H54 (cell line): Measurements from ENCODE around the gene ORC2.
"Not testable (repeated sequence)": the region's sequence is repeated elsewhere in the genome, so short reads cannot be mapped to it uniquely, and the experiment has no call there.

Source experiments
- DNase-seq: peaks from one replicate; pipeline ENCODE4 v3.0.0; 2011; ENCODE audit warnings: low spot score, mixed read lengths; ENCODE audit not compliant: insufficient read length
- FAIRE-seq: peaks from 3 replicates; lab custom pipeline; 2011; peaks lifted over from hg19 to GRCh38; lab: Jason Lieb, UNC
- POLR2A ChIP-seq: IDR thresholded peaks from 2 replicates; pipeline ENCODE4 v1.6.1; 2011; ENCODE audit warnings: low read depth, mild to moderate bottlenecking, low read length

The ORC2 gene

GRCh38 chr2:200963124-200963917 is at the start of gene ORC2:
Gene ORC2 (minus strand): TSS chr2:200963660. CDS start chr2:200958123, 5,537 bp downstream.
- peak; percentile 87 for FAIRE-seq
- no peak for TF ChIP-seq POLR2A

GRCh38 chr2:201008296-201008829 is 44.9 kb upstream of the ORC2 start:
- no peak for DNase-seq
- no peak for TF ChIP-seq POLR2A
- FAIRE-seq = no peak

More at GRCh38 chr2:200963124-200963917, at the start of gene ORC2:
- peak; percentile 72 for DNase-seq

DNA sequence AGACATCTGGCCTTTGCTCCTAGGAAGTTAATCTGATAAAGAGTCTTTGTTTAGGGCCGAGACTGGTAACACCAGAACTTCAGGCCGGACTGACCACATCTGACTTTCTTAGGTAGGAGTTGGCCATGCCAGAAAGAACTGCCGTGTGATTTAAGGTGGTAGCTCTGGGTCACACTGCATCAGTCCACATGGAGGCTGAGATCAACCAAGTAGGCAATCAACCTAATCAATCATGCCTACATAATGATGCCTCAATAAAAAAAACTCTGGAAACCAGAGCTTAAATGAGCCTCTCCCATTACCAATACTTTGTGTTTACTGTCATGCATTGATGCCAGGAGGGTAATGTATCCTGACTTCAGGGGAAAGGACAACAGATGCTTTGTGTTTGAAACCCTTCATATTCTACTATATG is 44.1 kb upstream of the ORC2 start:
- FAIRE-seq = no peak
- DNase-seq = no peak

GRCh38 chr2:201006704-201007103 is 43.2 kb upstream of the ORC2 start:
- FAIRE-seq = no peak
- TF ChIP-seq POLR2A = no peak

More for the DNA sequence above, 44.1 kb upstream of the ORC2 start:
- no peak for TF ChIP-seq POLR2A

DNA sequence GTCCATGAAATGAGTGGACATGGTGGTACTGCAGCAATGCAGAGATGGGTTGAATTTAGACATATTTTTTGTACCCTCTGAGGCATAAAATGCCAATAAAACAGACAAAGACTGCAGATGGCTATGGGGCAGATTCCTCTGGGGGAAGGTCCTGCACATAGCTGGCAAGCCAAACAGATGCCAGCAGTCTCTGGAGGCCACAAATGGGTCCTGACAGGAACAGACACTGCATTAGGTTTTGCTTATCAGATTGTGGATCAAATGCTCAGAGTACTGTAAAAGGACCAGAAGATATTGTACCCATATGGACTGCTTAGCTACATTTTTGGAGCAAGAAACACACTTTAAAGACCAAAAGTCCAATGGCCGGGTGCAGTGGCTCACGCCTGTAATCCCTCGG is 40.9 kb upstream of the ORC2 start:
- FAIRE-seq (no peak), DNase-seq (no peak)
- no peak for TF ChIP-seq POLR2A

More at GRCh38 chr2:201006704-201007103, 43.2 kb upstream of the ORC2 start:
- DNase-seq = no peak

GRCh38 chr2:200993097-200993496 is 29.6 kb upstream of the ORC2 start:
- no peak for DNase-seq
- no peak for TF ChIP-seq POLR2A
- no peak for FAIRE-seq

DNA sequence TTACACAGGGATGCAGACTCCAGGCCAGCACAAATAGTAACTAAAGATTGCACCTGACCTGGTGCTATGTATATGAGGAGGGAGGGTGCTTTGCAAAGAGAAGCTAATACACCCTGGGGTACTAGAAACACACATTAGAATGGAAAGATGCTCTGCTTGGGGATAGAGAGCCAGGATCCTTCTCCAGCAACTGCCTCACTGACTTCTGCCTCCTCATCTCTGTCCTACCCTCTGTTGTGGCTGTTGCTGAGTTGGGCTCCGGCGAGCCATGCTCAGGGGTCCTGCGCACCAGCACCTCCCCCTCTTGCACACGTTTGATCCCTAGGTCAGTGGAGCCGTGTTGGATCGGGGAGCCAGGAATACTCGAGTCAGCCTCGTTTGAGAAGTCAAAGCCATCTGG is 23.7 kb upstream of the ORC2 start:
- no peak for FAIRE-seq
- no peak for TF ChIP-seq POLR2A
- no peak for DNase-seq

DNA sequence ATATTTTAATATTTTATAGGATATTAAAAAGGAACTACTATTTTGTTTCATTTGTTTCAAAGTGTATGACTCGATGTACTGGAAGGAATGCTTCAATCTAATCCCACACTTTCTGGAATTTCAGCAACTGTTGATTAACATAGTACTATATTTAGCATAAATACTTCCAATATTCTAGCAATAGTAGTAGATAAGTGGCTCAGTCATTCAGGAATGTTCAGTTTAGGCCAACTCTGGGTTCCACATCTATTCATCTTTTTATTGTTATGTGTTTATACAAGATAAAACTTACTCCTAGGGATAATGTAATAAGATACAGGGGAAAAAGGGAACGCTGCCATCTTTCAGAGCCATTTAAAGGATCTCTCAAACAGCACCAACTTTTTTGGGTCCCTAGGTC is 22.3 kb upstream of the ORC2 start:
- no peak for TF ChIP-seq POLR2A
- DNase-seq (no peak), FAIRE-seq (no peak)

DNA sequence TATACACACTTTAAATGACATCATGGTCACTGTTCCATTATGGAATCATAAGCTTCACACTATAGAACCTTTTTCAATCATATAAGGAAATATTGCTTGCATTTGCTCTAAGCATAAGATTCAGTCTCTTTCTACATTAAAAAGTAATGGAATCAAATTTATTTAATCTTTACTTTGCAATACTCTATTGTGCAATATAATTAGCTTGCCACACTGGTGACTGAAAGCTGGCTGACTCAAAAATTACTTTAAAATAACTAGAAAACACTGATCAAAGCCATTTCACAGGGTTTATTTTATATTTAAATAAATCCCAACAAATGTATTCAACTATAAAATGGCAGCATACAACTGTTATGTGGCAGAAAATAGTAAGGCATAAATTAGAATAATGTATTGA is 13.2 kb upstream of the ORC2 start:
- no peak for TF ChIP-seq POLR2A
- no peak for FAIRE-seq
- no peak for DNase-seq

GRCh38 chr2:200975672-200976071 is 12.2 kb upstream of the ORC2 start:
- TF ChIP-seq POLR2A = no peak
- FAIRE-seq (peak; percentile 23), DNase-seq (no peak)

- DNase-seq, FAIRE-seq: not testable (repeated sequence)
Observed at GRCh38 chr2:200970057-200970456, 6.6 kb upstream of the ORC2 start.

GRCh38 chr2:200968735-200969134 is 5.3 kb upstream of the ORC2 start:
- DNase-seq (no peak), FAIRE-seq (no peak)
- no peak for TF ChIP-seq POLR2A

DNA sequence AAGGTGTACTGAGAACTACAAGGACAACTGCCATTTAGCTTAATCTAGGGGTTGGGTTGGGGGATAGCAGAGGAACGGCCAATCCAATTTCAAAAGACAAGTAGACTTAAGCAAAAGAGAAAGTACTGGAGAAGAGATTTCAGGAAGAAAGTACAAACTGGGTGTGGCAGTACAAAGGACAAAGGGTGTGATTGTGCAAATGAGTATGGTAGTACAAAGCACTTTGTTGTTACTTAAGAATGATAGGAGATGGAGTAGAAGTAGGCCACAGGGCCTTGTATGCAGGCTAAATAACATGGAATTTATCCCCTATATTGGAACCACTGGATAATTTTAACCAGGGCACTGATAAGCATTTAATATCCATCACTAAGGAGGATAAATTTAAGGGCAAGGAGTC is 4.7 kb upstream of the ORC2 start:
- TF ChIP-seq POLR2A = no peak
- FAIRE-seq = peak; percentile 70
- DNase-seq = no peak

- TF ChIP-seq POLR2A = no peak
- DNase-seq (peak; percentile 41), FAIRE-seq (peak; percentile 95)
Observed at GRCh38 chr2:200966770-200967169, 3.3 kb upstream of the ORC2 start.

DNA sequence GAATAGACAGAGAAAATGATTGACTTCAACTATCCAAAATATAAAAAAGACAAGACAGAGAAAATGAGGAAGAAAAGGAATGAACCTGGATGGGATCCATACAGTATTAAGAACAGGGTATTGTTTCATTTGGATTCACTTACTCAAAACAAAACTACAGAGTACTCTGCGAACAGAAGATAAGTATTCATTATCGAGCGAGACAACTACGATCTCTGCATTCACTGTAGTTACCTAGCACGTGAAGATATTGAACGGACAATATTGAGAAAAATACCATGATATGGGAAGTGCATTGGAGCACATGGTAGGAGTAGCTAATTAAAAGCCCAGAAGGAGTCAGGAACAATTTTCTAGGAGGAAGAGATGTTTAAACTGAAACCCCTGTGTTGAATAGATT is 1.0 kb upstream of the ORC2 start:
- FAIRE-seq (no peak), DNase-seq (no peak)
- TF ChIP-seq POLR2A = no peak

DNA sequence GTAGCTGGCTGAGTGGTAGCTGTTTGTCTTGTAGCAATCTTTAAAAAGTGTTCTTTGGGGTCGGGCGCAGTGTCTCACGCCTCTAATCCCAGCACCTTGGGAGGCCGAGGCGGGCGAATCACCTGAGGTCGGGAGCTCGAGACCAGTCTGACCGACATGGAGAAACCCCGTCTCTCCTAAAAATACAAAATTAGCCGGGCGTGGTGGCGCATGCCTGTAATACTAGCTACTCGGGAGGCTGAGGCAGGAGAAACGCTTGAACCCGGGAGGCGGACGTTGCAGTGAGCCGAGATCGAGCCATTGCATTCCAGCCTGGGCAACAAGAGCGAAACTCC is 425 bp upstream of the ORC2 start:
- FAIRE-seq, DNase-seq: not testable (repeated sequence)
